OCI-LY3 (cell line): ENCODE results near the gene SHANK2.

Experiments used
- H2AFZ ChIP-seq: fragments of 200-600, 300-600 bp; shearing (Covaris generic); 2 replicates; pipeline ENCODE4 v1.6.0; 2014; ENCODE audit warnings: antibody characterized with exemption, low read depth, low read length
- H3K27ac ChIP-seq: fragments of 200-600, 300-600 bp; sonication (generic); 2 replicates; pipeline ENCODE4 v1.5.1; 2014; ENCODE audit warnings: mild to moderate bottlenecking, low read length, moderate library complexity, mixed read lengths
- H3K27me3 ChIP-seq: fragments of 200-600, 300-600 bp; sonication (generic); 2 replicates; pipeline ENCODE4 v1.6.1; 2014; ENCODE audit warnings: low read depth, low read length, mixed read lengths
- H3K36me3 ChIP-seq: fragments of 200-600, 300-600 bp; sonication (generic); replicated peaks from 2 replicates; pipeline ENCODE3; 2014; ENCODE audit warnings: low read depth, low read length, mixed read lengths
- H3K4me1 ChIP-seq: fragments of 300-600, 200-600 bp; sonication (generic); 2 replicates; pipeline ENCODE4 v1.6.1; 2014; ENCODE audit warnings: low read length, mixed read lengths
- H3K4me2 ChIP-seq: fragments of 200-600, 300-600 bp; sonication (generic); 2 replicates; pipeline ENCODE4 v1.6.1; 2014; ENCODE audit warnings: low read length, mixed read lengths
- H3K4me3 ChIP-seq: fragments of 300-600, 200-600 bp; sonication (generic); 2 replicates; pipeline ENCODE4 v1.5.1; 2014; ENCODE audit warnings: antibody characterized with exemption, mild to moderate bottlenecking, low read length, moderate library complexity
- H3K79me2 ChIP-seq: fragments of 300-600, 200-600 bp; shearing (Covaris generic); 2 replicates; pipeline ENCODE4 v1.6.1; 2014; ENCODE audit warnings: mild to moderate bottlenecking, low read length, mixed read lengths
- H3K9ac ChIP-seq: fragments of 300-600, 200-600 bp; shearing (Covaris generic); 2 replicates; pipeline ENCODE4 v1.6.0; 2014; ENCODE audit warnings: mild to moderate bottlenecking, low read length, moderate library complexity
- H3K9me3 ChIP-seq: fragments of 200-600, 300-600 bp; shearing (Covaris generic); 2 replicates; pipeline ENCODE4 v1.6.1; 2014; ENCODE audit warnings: low read length, mixed read lengths; ENCODE audit not compliant: insufficient read depth
- H4K20me1 ChIP-seq: fragments of 200-600, 300-600 bp; sonication (generic); 2 replicates; pipeline ENCODE4 v1.6.1; 2016; ENCODE audit warnings: low read length, mixed read lengths; ENCODE audit not compliant: insufficient read depth
- EZH2phosphoT487 ChIP-seq: fragments of 200-600 bp; shearing (Covaris generic); IDR thresholded peaks from 2 replicates; pipeline ENCODE4 v1.6.1; 2018; ENCODE audit warnings: antibody characterized with exemption, mixed run types, low read depth
- TF ChIP-seq, protein P1 (sequence below): fragments of 200-600, 300-600 bp; sonication (generic); IDR thresholded peaks from 2 replicates; pipeline ENCODE4 v1.5.1; 2014; ENCODE audit warnings: antibody characterized with exemption, low read length, low read depth

Gene SHANK2

DNA sequence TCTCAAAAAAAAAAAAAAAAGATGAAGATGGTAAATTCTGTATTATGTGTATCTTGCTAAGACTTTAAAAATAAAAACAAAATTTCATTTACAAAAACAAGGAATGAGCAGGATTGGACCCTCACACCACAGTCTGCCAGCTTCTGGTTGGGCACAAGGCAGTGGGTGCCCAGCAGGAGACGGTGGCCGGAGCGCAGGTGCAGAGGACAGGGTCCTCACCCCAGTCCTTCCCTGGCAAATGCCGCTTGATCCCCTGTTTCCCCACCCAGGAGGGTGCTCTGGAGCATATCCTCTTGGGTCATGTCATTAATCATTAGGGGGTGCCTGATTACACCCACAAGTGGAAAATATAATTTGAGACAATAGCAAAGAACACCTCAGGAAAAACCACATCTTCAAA, 31.2 kb downstream of the SHANK2 start:
- TF ChIP-seq EZH2phosphoT487, result no peak
- TF ChIP-seq, protein P1, sequence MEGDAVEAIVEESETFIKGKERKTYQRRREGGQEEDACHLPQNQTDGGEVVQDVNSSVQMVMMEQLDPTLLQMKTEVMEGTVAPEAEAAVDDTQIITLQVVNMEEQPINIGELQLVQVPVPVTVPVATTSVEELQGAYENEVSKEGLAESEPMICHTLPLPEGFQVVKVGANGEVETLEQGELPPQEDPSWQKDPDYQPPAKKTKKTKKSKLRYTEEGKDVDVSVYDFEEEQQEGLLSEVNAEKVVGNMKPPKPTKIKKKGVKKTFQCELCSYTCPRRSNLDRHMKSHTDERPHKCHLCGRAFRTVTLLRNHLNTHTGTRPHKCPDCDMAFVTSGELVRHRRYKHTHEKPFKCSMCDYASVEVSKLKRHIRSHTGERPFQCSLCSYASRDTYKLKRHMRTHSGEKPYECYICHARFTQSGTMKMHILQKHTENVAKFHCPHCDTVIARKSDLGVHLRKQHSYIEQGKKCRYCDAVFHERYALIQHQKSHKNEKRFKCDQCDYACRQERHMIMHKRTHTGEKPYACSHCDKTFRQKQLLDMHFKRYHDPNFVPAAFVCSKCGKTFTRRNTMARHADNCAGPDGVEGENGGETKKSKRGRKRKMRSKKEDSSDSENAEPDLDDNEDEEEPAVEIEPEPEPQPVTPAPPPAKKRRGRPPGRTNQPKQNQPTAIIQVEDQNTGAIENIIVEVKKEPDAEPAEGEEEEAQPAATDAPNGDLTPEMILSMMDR, result no peak
- Histone ChIP-seq H3K79me2 (no peaks in the 10 kb centered on the region), H3K9me3 (peaks cover 13% of the 10 kb centered on the region; the same call in 1 of the 2 replicates), H3K4me1 (no peaks in the 10 kb centered on the region), H3K27me3 (no peaks in the 10 kb centered on the region), H4K20me1 (no peaks in the 10 kb centered on the region), H3K9ac (no peak overlapping the region), H3K36me3 (no peaks in the 10 kb centered on the region), H3K27ac (no peak overlapping the region), H2AFZ (no peak overlapping the region), H3K4me2 (no peak overlapping the region), H3K4me3 (no peak overlapping the region)

DNA sequence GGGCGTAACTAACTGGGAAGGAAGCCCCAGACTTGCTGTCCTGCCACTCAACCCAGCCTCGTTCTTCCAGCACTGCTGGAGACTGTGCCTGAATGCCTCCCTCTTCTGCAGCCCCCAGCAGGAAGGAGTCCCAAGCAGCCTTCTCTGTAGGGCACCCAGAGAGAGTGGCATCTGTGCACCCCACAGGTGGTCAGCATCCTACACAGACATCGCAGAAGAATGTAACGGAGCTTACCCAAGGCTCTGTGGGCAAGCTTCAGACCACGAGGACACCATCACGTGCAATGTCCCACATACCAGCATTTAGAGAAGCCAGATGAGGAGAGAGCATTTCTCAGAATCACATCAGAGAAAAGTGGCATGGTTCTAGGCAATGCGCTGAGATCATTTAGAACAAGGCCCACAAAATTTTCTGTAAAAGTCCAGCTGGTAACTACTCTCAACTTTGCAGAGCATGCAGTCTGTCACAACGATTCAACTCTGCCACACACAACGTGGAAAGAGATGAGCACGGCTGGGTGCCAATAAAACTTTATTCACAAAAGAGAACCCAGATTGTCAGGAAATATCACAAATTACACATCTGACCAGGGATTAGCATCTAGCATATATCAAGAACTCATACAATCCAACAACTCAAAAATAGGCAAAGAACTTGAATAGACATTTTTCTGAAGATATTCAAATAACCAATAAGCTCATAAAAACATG, 33.4 kb downstream of the SHANK2 start:
- H3K4me2 ChIP-seq, result no peak overlapping the region
- H3K4me3 ChIP-seq, result no peak overlapping the region
- no peak overlapping the region for H3K27ac ChIP-seq
- no peaks in the 10 kb centered on the region for H3K4me1 ChIP-seq
- no peak overlapping the region for H3K9ac ChIP-seq
- TF ChIP-seq EZH2phosphoT487, result no peak
- TF ChIP-seq, protein P1, result no peak
- H3K79me2 ChIP-seq, result no peaks in the 10 kb centered on the region
- H3K36me3 ChIP-seq, result no peaks in the 10 kb centered on the region
- 0 out of 2 replicates have a peak, but pooled peaks cover 5% of the 10 kb centered on the region for H3K9me3 ChIP-seq
- no peaks in the 10 kb centered on the region for H3K27me3 ChIP-seq
- H4K20me1 ChIP-seq, result no peaks in the 10 kb centered on the region
- no peak overlapping the region for H2AFZ ChIP-seq

DNA sequence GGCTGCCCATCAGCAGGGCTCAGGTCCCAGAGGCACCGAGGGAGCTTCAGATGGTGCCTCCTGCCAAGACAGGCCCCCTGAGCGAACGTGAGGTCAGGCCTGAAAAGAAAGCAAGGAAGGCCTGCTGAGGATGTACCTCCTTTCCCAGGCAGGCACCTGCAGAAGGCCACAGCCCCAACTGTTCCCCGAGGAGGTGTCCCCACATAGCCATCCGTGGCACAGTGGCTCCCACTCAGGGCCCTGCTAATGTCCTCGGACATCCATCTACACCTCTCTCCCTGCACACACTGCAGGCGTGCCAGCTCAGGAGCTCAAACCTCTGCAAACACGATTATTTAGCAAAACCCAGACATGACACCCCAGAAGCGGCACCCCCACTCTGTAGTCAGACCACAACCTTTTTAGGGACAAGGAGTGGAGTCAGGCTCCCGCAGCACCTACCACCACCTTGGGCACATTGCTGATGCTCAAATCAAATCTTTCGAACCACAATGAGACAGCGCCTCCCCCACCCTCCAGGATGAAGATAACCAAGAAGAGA, 36.9 kb downstream of the SHANK2 start:
- 0 out of 2 replicates have a peak, but pooled peaks cover 5% of the 10 kb centered on the region for H3K9me3 ChIP-seq
- no peaks in the 10 kb centered on the region for H3K79me2 ChIP-seq
- H3K4me2 ChIP-seq, result no peak overlapping the region
- no peak overlapping the region for H3K4me3 ChIP-seq
- H3K27me3 ChIP-seq, result 0 out of 2 replicates have a peak, but pooled peaks cover 4% of the 10 kb centered on the region
- H4K20me1 ChIP-seq, result no peaks in the 10 kb centered on the region
- no peaks in the 10 kb centered on the region for H3K36me3 ChIP-seq
- H3K4me1 ChIP-seq, result no peaks in the 10 kb centered on the region
- no peak overlapping the region for H3K27ac ChIP-seq
- H3K9ac ChIP-seq, result no peak overlapping the region
- TF ChIP-seq, protein P1, result no peak
- no peak for TF ChIP-seq EZH2phosphoT487
- H2AFZ ChIP-seq, result no peak overlapping the region

DNA sequence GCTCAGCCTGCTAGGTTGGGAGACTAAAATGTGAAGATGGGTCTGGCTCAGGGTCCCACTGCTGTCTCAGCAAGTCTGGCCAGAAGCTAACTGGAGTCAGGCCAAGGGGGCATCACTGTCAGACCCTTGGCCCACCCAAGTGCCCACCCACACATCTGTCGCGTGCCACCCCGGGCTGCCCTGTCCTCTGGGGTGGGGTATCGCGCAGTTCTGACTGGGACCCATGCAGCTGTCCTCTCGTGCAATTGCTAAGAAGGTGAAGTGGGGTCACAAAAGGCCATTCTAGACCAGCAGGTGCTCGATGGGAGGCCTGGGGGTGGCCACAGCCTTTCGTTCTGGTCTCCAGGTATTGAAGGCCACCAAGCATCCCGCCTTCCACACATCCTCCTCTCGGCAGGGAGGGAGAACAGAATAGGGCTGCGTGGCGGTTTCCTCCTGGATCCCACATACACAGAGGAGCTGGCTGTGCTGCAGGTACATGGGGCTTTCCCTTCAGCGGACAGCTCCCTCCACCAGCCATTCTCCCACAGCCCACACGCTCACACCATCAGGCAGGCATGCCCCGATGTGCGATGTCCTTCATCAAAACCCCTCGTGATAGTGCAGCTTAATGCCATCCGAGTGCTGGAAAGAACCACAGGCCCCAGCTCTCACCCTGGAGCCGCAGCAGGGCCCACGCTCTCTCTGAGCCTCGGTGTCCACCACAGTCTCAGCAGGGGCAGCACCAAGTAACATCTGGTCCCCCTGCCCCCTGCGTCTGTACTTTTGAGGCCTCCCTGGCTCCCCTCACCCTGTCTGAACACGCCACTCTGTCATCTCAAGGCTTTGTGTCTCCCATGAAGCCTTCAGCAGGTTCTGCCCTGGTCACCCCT, 37.6 kb downstream of the SHANK2 start:
- no peaks in the 10 kb centered on the region for H3K4me1 ChIP-seq
- H3K36me3 ChIP-seq, result no peaks in the 10 kb centered on the region
- H3K4me2 ChIP-seq, result no peak overlapping the region
- 0 out of 2 replicates have a peak, but pooled peaks cover 5% of the 10 kb centered on the region for H3K9me3 ChIP-seq
- no peak overlapping the region for H3K9ac ChIP-seq
- TF ChIP-seq EZH2phosphoT487, result no peak
- TF ChIP-seq, protein P1, result no peak
- H3K79me2 ChIP-seq, result no peaks in the 10 kb centered on the region
- H4K20me1 ChIP-seq, result no peaks in the 10 kb centered on the region
- no peak overlapping the region for H2AFZ ChIP-seq
- 0 out of 2 replicates have a peak, but pooled peaks cover 4% of the 10 kb centered on the region for H3K27me3 ChIP-seq
- no peak overlapping the region for H3K27ac ChIP-seq
- no peak overlapping the region for H3K4me3 ChIP-seq
